GM20431 (cell line): Measurements from ENCODE around the gene ATAD3B.

ENCODE experiments used
- in situ Hi-C: fragments of 300-500 bp; cut with MseI, MboI; formaldehyde crosslinking; loops from one replicate; pipeline ENCODE4 v1.15.0; 2020; ENCODE audit warnings: low sequenced_read_pairs; ENCODE audit not compliant: unreplicated experiment

ATAD3B gene

DNA sequence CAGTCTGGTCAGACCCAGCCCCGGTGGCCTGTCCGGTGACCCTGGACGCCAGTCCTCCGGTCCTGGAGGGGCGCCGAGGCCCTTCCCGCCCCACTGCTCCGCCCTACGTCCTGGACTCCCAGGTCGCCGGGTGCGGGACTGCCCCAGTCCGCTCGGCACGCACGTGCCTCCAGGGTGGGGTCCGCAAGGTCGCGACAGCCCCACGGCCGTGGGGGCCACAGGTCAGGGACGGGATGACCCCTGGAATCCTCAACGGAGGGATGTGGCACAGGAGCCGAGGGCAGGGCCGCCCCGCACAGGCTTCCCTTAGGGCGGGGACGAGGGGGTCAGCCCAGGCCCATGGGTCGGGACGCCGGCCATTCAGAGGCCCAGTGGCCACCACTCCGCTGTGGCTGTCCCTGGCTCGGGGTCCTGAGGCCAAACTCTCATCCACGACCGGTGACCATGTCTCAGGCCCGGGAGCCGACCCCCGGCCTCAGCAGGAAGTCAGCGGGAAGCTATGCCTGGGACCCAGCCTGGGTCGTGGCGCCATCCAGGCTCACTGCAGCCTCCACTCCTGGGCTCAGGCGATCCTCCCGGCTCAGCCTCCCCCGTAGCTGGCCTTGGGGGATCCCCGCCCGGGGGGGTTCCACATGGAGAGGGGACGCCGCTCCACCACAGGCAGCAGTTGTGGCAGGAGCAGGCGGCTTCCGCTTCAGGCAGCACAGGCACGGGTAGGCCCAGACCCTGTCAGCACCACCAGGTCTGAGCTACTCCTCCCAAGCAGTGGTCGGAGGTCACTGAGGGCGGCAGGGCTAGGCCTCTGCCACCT lies 69.5 kb downstream of the ATAD3B start:
- in situ Hi-C loops, result no loop called here

DNA sequence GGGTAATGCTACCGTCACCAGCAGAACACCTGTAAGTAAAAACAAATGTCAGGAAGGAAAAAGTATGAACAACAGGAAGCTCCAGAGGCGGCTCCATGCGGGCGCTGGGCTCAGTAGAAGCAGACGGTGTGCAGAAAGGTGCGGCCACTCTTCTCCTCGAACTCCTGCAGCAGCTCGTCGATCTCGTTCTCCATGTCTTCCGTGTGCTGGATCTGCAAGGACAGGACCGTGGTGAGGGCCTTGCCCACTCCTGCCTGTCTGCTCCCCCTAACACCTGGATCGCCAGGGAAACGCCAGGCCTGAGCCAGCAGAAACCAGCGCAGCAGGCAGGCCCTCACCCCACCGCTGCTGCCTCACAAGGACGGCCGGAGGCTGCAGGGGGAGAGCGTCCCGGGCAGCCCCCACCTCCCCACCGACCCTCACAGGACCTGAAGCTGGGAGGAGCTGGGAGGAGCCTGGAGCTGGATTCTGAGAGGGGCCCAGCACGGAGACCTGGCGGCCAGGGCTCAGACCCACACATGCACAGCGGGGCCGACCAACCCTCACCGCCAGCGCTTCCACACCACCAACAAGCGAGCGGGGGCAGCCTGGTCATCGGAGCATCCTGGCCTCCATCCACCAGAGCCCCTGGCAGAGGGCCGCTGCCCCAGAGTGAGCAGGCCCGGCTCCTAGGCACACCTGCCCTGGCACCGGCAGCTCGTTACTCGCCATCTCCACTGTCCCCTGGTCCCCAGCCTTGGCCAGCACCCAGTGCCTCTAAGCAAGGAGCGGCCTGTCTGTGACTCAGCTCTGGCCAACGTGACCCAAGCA lies 70.6 kb downstream of the ATAD3B start:
- in situ Hi-C loops, result no loop called here

DNA sequence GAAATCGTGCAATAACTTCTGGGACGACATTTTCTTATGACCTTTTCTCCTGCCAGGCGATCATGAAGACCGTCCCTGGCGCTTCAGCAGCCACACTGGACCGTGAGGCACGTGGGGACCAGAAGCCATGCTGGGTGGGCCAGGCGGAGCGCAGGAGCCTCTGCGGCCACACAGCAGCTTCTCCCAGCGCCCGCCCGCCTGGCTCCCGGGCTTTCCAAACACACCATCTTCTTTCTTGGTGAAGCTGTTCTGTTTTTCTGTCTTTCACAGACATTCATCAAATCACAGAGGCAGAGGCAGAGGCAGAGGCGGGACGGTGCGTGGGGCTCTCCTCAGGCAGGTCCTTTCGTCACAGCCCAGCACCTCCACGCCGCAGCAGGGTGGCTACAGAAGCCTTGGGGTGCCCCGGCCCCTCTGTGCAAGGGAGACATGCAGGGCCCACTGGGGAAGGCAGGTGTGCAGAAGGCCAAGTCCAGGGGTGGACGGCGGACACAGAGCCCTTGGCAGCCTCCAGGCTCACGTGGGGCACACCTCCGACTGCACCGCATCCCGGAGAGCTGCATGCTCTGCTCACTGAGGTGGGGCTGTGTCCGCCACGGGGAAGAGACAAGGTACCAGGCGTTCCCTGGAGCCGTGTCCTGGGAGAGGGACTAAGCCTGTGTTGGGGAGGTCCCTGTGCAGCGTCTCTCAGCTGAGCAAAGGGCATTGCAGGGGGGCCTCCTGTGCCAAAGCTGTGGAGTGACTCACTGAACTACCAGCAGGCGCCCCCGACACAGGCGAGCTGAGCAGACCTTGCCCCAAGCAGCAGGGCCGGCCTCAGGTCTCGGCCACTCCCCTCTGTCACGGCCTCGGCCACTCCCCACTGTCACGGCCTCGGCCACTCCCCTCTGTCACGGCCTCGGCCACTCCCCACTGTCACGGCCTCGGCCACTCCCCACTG lies 71.5 kb downstream of the ATAD3B start:
- in situ Hi-C loops, result no loop called here

DNA sequence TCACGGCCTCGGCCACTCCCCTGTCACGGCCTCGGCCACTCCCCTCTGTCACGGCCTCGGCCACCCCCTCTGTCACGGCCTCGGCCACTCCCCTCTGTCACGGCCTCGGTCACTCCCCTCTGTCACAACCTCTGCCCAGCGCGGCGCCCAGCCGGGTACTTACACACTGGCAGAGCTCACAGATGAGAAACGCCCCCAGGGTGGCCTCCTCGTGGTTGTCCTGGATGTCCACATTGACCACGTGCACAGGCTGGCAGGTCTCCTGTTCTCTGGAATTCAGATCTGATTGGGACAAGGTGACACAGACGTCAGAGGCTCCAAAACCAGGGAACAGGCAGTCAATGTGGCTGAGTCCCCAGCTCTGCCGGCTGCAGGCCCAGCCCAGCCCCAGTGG lies 72.1 kb downstream of the ATAD3B start:
- in situ Hi-C loops, result no loop called here

DNA sequence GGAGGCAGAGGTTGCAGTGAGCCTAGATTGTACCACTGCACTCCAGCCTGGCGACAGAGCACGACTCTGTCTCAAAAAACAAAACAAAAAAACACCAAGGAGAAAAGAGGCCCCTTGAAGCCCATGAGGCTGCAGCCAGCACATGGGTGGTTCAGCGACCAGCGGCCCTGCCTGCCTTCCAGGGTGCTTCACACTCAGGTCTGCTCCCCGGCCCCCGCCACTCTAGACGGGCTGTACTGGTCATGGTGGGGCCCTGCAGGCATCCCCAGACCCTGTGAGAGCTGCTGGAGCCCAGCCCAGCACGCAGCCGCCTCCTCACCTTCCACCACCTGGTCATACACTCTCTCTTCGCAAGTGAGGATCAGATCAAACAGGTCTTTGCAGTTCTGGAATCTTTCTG lies 73.0 kb downstream of the ATAD3B start:
- in situ Hi-C loops, result no loop called here
